Stimulated activated naive B cell treated with anti-CD40 and anti-IgM and Interleukin-4, amounts not matched to agents 10 μg/mL and 1 μg/mL and 100 μg/mL, for 72 hours (primary cell): ENCODE data around the gene SMIM14.
"Not testable (repeated sequence)": the region's sequence is repeated elsewhere in the genome, so short reads cannot be mapped to it uniquely, and the experiment has no call there.

ENCODE experiments used
- ATAC-seq, 2 donors: fragments of 150-1000 bp; cut with Tn5 transposase; replicated peaks; 2 replicates each; pipeline ENCODE4 v1.10.0; 2021; ENCODE audit warnings: moderate library complexity in 1 of 2
- DNase-seq: peaks from one replicate; pipeline ENCODE4 v3.0.0; 2021
- H3K27ac Mint-ChIP-seq: one replicate; pipeline ENCODE4 v1.8.0; 2022; ENCODE audit warnings: mild to moderate bottlenecking, mixed read lengths
- H3K27me3 Mint-ChIP-seq, 2 donors: one replicate each; pipeline ENCODE4 v1.8.0; 2022; ENCODE audit warnings: mixed read lengths in 2 of 2
- H3K36me3 Mint-ChIP-seq, 2 donors: one replicate each; pipeline ENCODE4 v1.8.0; 2022; ENCODE audit warnings: mixed read lengths in 2 of 2, mild to moderate bottlenecking in 1 of 2
- H3K4me1 Mint-ChIP-seq, 2 donors: one replicate each; pipeline ENCODE4 v1.8.0; 2022; ENCODE audit warnings: mixed read lengths in 2 of 2, mild to moderate bottlenecking in 1 of 2
- H3K4me3 Mint-ChIP-seq, 2 donors: one replicate each; pipeline ENCODE4 v1.8.0; 2022; ENCODE audit warnings: mild to moderate bottlenecking in 2 of 2, mixed read lengths in 2 of 2, moderate library complexity in 1 of 2
- H3K9me3 Mint-ChIP-seq, 2 donors: one replicate each; pipeline ENCODE4 v1.8.0; 2022; ENCODE audit warnings: mixed read lengths in 2 of 2, mild to moderate bottlenecking in 1 of 2

Gene SMIM14

DNA sequence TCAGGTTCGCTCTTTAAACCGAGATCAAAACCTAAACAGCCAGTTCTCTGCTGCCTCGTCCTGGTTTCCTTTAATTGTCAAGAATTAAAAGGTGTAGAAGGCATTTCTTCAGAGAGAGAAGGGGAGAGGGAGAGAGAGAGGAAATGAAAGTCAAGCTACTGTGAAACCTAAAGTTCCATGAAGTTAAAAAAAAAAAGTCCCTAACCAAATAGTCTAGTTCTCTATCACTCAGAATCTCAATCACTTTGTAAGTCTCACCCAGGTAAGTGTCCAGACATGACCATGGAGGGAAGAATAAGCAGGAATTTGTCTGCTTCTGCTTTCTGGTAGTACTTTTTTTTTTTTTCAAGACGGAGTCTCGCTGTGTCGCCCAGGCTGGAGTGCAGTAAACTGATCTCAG lies 18.8 kb upstream of the SMIM14 start:
- Mint-ChIP-seq H3K27me3 (no peaks in the 10 kb centered on the region), H3K36me3 (no peaks in the 10 kb centered on the region), H3K4me3 (peak overlapping the region; percentile 33 to 54), H3K9me3 (no peaks in the 10 kb centered on the region), H3K4me1 (peaks cover 11 to 24% of the 10 kb centered on the region in 2 donors), H3K27ac (peak overlapping the region; percentile 65)
- peak; percentile 8 for DNase-seq
- peak; percentile 97 to 98 for ATAC-seq

DNA sequence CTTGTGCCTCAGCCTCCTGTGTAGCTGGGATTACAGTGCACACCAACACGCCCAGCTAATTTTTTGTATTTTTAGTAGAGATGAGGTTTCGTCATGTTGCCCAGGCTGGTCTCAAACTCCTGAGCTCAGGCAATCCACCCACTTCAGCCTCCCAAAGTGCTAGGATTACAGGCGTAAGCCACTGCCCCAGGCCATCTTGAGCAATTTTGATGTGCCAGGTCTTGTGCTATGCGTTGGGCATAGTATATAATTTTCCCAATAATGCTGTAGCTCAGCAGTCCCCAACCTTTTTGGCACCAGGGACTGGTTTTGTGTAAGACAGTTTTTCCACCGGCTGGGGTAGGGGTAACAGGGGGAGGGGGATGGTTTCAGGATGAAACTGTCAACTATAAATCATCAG lies 18.0 kb upstream of the SMIM14 start:
- peaks cover 11 to 24% of the 10 kb centered on the region in 2 donors for H3K4me1 Mint-ChIP-seq
- H3K36me3 Mint-ChIP-seq, DNase-seq, H3K27ac Mint-ChIP-seq, H3K4me3 Mint-ChIP-seq, ATAC-seq, H3K9me3 Mint-ChIP-seq, H3K27me3 Mint-ChIP-seq: not testable (repeated sequence)

GRCh38 chr4:39655876-39656275 lies 17.2 kb upstream of the SMIM14 start:
- Mint-ChIP-seq H3K27me3 (no peaks in the 10 kb centered on the region), H3K36me3 (no peaks in the 10 kb centered on the region), H3K4me1 (peaks cover 11 to 24% of the 10 kb centered on the region in 2 donors), H3K9me3 (no peaks in the 10 kb centered on the region), H3K27ac (no peak overlapping the region), H3K4me3 (no peak overlapping the region)
- no peak for DNase-seq
- ATAC-seq = peak in 1 of 2 donors; percentile 28

GRCh38 chr4:39655211-39655610 lies 16.5 kb upstream of the SMIM14 start:
- Mint-ChIP-seq H3K9me3 (no peaks in the 10 kb centered on the region), H3K27ac (peak overlapping the region; percentile 16), H3K4me1 (peaks cover 11 to 24% of the 10 kb centered on the region in 2 donors), H3K27me3 (no peaks in the 10 kb centered on the region), H3K36me3 (no peaks in the 10 kb centered on the region), H3K4me3 (no peak overlapping the region)
- ATAC-seq = no peak
- no peak for DNase-seq

- not testable (repeated sequence) for H3K27ac Mint-ChIP-seq, H3K4me1 Mint-ChIP-seq, H3K27me3 Mint-ChIP-seq, DNase-seq, H3K36me3 Mint-ChIP-seq, ATAC-seq, H3K4me3 Mint-ChIP-seq, H3K9me3 Mint-ChIP-seq
These were observed 12.9 kb upstream of the SMIM14 start for GRCh38 chr4:39651586-39651985.

- Mint-ChIP-seq H3K27ac (no peak overlapping the region), H3K4me3 (no peak overlapping the region), H3K4me1 (no peaks in the 10 kb centered on the region), H3K36me3 (no peaks in the 10 kb centered on the region), H3K9me3 (no peaks in the 10 kb centered on the region), H3K27me3 (no peaks in the 10 kb centered on the region)
- DNase-seq = no peak
- no peak for ATAC-seq
These were observed 11.1 kb upstream of the SMIM14 start for GRCh38 chr4:39649639-39650265.

DNA sequence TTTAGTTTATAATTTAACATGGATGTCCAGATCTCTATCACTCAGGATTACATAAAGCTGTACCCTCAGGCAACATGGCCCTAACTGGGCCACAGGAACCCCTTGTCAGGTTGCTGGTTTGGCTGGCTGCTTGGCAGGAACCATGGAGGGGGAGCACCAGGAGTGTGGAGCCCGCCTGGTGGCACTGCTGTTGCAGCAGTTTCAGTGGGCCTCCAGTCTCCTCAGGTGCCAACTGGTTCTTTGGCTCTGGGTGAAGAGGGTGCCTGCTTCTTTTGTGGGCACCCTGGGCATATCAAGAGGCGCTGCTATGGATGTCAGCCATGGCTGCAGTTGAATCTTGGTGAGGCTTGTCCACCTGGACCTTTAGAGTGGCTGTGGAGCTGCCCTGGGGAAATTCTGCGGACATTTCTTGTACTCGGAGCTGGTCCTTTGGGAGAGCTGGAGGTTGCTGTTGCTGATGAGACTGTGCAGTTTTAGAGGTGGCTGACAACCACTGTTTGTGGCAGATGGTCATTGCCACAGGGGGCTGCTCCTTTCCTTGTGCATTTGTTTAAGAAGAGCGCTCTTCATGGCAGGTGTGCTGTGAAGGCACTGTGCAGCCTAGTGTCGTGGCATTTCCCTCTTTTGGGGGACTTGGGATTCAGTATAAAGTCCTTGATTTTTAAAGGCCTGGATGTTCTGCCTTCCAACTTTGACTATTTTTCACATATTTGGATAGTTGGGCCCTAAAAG lies 10.3 kb upstream of the SMIM14 start:
- DNase-seq (no peak), ATAC-seq (no peak)
- no peak overlapping the region for H3K4me3 Mint-ChIP-seq
- no peaks in the 10 kb centered on the region for H3K4me1 Mint-ChIP-seq
- H3K27ac Mint-ChIP-seq = no peak overlapping the region
- H3K36me3 Mint-ChIP-seq = no peaks in the 10 kb centered on the region
- H3K27me3 Mint-ChIP-seq = no peaks in the 10 kb centered on the region
- no peaks in the 10 kb centered on the region for H3K9me3 Mint-ChIP-seq

- H3K4me3 Mint-ChIP-seq = no peak overlapping the region
These were observed 9.5 kb upstream of the SMIM14 start for GRCh38 chr4:39648213-39648612.

GRCh38 chr4:39642885-39643552 lies 4.4 kb upstream of the SMIM14 start:
- H3K36me3 Mint-ChIP-seq = no peaks in the 10 kb centered on the region
- no peak for DNase-seq
- H3K4me1 Mint-ChIP-seq = peaks cover 7 to 30% of the 10 kb centered on the region in 2 donors
- H3K4me3 Mint-ChIP-seq = no peak overlapping the region
- no peak overlapping the region for H3K27ac Mint-ChIP-seq
- ATAC-seq = no peak
- H3K9me3 Mint-ChIP-seq = no peaks in the 10 kb centered on the region
- no peaks in the 10 kb centered on the region for H3K27me3 Mint-ChIP-seq

More at GRCh38 chr4:39648213-39648612, 9.5 kb upstream of the SMIM14 start:
- ATAC-seq (no peak), DNase-seq (no peak)
- H3K27me3 Mint-ChIP-seq = no peaks in the 10 kb centered on the region
- H3K9me3 Mint-ChIP-seq = no peaks in the 10 kb centered on the region
- H3K27ac Mint-ChIP-seq = no peak overlapping the region
- no peaks in the 10 kb centered on the region for H3K4me1 Mint-ChIP-seq
- no peaks in the 10 kb centered on the region for H3K36me3 Mint-ChIP-seq

DNA sequence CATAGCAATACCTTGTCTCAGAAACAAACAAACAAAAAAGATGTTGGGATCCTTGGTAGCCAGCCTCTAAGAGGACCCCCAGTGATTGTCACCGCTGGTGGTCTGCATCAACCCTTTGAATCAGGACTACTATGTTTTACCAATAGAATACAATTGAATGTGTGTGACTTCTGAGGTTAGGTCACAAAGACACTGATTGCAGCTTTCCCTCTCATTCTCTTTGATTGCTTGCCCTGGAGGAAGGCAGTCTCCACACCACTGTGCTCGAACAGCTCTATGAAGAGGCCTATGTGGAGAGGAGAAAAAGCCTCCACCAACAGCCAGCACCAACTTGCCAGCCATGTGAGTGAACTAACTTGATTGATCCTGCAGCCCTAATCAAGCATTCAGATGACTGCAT lies 2.8 kb upstream of the SMIM14 start:
- no peak for DNase-seq
- Mint-ChIP-seq H3K27ac (peak overlapping the region; percentile 67), H3K4me3 (no peak overlapping the region), H3K9me3 (no peaks in the 10 kb centered on the region), H3K27me3 (no peaks in the 10 kb centered on the region), H3K36me3 (no peaks in the 10 kb centered on the region), H3K4me1 (peaks cover 9 to 35% of the 10 kb centered on the region in 2 donors)
- ATAC-seq = no peak

- no peaks in the 10 kb centered on the region for H3K9me3 Mint-ChIP-seq
- peak overlapping the region; percentile 90 to 97 for H3K4me3 Mint-ChIP-seq
- H3K27ac Mint-ChIP-seq = peak overlapping the region; percentile 80
- no peaks in the 10 kb centered on the region for H3K27me3 Mint-ChIP-seq
- ATAC-seq = peak; percentile 35 to 36
- H3K36me3 Mint-ChIP-seq = peaks cover 5 to 11% of the 10 kb centered on the region in 2 donors
- DNase-seq = peak; percentile 20
- peaks cover 27 to 65% of the 10 kb centered on the region in 2 donors for H3K4me1 Mint-ChIP-seq
These were observed 895 bp downstream of the SMIM14 start for GRCh38 chr4:39637586-39638353.

DNA sequence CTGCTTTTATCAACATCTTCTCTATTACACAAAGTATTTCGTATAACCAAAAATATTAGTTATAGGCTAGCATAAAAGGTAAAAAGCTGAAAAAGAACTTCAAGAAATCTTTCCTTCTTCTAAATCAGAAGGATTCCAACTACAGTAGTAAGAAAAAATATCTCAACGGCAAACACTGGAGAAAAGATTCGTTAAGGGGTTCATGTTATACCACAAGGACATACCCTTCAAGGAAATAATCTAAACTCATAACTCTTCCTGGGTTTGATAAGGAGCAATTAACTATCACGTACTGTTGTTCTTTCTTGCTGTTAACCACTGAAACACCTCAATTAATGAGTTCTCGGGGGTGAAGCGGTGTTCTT lies 1.5 kb downstream of the SMIM14 start:
- no peak for ATAC-seq
- H3K27ac Mint-ChIP-seq = peak overlapping the region; percentile 80
- H3K4me1 Mint-ChIP-seq = peaks cover 29 to 71% of the 10 kb centered on the region in 2 donors

DNA sequence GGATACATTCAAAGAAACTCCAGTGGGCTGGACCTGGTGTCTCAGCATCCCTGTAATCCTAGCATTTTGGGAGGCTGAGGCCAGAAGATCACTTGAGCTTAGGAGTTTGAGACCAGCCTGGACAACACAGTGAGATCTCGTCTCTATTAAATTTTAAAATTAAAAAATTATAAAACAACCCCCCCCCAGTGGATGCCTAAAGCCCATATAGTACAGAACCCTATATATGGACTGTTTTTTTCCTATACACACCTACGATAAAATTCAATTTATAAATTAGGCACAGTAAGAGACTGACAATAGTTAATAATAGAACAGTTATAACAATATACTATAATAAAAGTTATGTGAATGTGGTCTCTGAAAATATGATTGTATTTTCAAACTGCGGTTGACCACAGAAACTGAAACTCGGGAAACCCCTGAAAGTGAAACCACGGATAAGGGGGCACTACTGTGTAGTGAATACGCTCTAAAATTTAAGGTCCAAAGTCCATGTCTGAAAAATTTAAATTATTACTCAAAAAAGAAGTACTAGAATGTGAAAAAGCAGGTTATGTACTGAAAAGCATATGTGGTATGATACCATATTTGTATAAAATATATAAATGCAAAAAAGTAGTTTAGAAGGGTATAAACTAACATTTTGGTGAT lies 2.0 kb downstream of the SMIM14 start:
- H3K9me3 Mint-ChIP-seq = no peaks in the 10 kb centered on the region
- no peaks in the 10 kb centered on the region for H3K27me3 Mint-ChIP-seq
- DNase-seq = no peak
- H3K27ac Mint-ChIP-seq = no peak overlapping the region
- no peak for ATAC-seq
- peak overlapping the region; percentile 36 to 97 for H3K4me3 Mint-ChIP-seq
- peaks cover 8 to 11% of the 10 kb centered on the region in 2 donors for H3K36me3 Mint-ChIP-seq
- peaks cover 29 to 74% of the 10 kb centered on the region in 2 donors for H3K4me1 Mint-ChIP-seq

More for the DNA sequence above, 1.5 kb downstream of the SMIM14 start:
- H3K27me3 Mint-ChIP-seq = no peaks in the 10 kb centered on the region
- peaks cover 8 to 11% of the 10 kb centered on the region in 2 donors for H3K36me3 Mint-ChIP-seq
- DNase-seq = no peak
- H3K9me3 Mint-ChIP-seq = no peaks in the 10 kb centered on the region
- H3K4me3 Mint-ChIP-seq = peak overlapping the region; percentile 90 to 97

- Mint-ChIP-seq H3K9me3 (no peaks in the 10 kb centered on the region), H3K27me3 (no peaks in the 10 kb centered on the region), H3K36me3 (peaks cover 8 to 11% of the 10 kb centered on the region in 2 donors), H3K27ac (no peak overlapping the region), H3K4me1 (peaks cover 32 to 72% of the 10 kb centered on the region in 2 donors), H3K4me3 (peak overlapping the region; percentile 28 to 63)
- no peak for DNase-seq
- no peak for ATAC-seq
These were observed 3.6 kb downstream of the SMIM14 start for GRCh38 chr4:39635023-39635422.
